ENCODE data around the gene DHRS9.

The DHRS9 gene

DNA sequence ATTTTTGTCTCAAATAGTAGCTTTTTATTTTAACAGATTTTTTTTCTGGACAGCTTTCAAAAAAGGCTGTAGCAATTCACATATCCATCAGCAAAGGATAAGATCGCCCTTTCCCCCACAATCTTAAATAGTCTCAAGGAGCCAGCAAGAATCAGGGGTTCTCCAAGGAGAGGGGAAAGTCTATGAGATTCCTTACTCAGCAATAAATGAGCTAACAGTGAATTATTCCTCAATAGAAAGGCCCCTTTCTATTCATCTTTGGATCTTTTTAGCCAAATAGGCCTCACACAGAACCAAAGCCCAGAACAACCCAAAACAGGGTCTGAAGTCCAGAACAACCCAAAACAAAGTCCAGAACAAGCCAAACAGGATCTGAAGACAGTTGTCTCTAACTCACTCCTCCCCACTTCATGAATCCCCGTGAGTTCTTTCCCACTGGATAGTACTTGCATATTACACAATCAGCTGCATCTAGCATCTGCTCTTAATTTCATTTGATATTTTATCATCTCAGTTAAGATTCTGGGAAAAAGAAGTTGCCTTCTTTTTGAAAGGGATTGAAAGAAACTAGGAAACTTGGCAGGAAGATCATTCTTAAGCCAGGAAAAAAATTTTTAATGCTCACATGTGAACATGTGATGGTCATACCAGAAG, 3.4 kb upstream of the DHRS9 start:
- DNase-seq, result no peak

DNA sequence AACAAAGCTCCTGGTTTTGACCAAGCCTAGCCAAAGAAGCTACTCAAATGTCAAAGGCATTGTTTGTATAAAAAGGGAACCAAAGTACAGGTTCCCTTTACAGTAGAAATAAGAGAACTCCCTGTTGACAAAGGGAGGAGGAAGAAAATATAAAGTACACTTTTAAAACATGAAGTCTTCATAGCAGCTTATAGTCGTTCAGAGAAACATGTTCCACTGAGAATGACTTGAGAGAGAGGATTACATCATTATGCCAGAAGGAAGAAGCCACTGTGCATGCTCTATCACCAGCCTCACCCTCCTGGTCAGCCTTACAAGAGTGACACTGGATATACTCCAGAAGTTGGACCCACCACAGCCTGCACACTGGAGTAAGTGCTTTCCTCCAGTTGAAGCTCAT, 2.5 kb upstream of the DHRS9 start:
- no peak for DNase-seq

DNA sequence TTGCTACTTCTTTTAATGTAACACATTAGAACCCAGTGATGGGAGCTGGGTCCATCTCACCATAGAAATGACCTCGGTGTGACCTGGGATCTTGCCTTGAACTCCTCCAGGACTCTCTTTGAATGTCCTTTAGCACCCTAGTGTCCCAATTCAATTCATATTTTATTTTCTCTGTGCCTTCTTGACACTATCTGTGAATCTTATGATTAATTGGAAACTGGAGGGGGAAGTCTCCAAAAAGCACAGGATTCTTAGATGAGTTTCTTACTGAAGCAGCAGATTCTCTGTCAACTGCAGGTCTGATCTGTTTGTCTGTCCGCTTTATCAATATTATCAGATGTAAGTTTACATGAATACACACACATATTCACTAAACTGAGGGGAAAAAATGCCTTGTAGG, 470 bp downstream of the DHRS9 start:
- DNase-seq, result no peak

DNA sequence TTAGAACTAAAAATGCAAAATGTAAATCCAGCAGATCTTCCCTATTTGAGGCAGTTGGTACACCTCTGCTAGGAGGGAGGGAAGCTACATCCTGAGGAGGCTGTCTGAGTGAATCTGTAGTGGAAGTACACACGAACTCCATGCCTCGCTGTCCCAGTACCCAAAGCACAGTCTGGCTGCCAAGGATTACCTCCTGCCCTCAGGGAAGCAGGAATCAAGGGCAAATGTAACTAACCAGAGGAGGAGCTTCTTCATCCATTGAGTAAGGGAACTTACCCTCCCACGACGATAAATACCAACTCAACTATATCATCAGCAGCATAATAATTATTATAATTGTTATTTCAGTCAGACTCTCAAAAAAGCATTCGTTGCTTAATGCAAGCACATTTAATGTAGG, 2.1 kb downstream of the DHRS9 start:
- DNase-seq, result no peak

DNA sequence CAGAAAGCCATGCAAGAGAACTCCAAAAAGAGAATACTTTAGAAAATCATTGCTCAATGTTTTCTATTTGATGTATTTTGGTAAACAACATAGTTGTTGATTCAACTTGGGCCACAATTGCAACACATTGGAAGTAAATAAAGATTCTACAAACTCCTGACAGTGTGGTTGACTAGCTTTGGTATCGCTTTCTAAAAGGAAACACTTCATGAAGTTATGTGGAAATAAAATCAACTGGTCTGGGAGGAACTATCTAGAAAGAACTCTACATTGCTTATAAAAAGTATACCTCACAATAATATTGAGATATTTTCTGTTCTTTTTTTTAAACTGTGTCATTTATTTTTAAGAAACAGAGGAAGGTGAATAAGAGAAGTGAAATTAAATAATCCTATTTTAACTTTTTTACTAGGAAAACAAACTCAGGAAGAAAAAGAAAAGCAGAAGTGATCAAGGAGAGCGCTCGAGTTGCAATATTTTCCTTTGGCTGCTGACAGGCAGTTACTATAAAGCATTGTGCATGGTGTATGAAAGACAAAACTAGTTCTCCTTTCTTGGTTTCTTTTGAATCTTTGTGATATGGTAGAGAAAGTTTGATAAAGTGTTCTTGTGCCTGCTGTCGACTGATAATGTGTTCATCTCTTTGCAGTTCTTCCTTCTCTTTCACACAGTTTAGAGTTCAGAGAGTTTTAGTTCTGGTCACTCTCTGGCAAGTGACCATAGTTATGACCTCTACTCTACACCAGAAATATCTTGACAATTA, 3.0 kb downstream of the DHRS9 start:
- no peak for DNase-seq

DNA sequence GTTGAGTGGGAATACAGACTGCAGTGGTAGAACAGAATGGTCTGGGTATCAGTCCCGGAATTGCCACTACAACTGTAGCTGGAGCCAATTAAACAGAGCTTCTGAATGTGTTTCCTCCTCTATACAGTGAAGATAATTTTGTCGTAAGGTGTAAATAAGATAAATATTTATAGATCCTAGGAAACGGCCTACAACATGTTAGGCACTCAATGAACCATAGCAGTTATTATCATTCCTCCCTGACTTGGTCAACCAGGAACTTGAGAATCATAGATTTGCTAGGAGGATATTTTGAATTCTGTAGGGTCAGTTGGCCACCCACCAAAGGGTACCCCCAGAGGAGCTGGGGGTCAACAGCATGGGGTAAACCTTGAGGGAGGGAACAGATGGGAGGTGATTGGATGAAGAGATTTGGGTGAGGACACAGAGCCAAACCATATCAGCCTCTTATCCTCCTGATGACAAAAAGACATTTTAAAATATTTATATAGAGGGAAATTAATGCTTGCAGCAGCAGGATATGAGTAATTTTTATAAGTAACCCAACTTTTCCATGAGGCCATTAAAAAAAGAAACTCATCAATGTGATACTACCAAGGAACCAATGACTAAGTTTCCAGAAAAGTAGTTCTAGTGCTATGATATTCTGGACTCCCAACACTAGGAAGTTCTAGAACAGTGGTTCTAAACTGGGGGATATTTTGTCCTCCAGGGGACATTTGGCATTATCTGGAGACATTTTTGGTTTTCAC, 4.0 kb downstream of the DHRS9 start:
- no peak for DNase-seq

DNA sequence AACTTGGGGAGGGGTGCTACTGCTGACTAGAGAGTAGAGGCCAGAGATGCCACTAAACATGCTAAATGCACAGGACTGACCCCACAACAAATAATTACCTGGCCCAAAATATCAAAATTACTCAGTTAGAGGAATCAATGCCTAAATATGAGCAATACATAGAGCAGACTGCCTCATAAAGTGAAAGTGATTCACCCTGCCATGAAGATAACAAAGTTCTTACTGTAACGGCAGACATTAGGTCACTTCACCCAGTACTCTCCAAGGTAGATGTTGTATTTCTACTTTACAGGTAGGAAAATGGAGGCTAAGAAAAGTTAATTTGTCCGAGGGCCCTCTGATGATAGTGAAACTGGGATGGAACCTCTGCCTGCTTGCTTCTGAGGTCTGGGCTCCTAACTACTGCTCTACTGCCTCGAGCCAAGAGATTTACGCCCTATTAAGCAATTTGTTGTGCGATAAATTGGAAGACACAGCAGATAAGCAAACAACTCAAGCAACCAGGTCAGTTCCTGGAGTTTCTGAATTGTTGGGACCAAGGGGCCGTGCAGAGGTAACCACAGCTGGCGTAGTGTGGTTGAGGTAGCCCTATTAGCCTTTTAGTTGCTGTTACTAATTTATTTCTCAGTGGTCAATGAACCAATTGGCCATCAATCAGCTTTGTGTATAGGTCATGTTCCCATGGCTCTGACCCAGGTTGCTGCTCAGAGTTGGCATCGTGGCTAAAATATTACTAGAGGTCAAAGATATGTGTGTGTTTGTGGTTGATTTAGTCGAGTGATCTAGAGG, 4.8 kb downstream of the DHRS9 start:
- DNase-seq, result no peak

DNA sequence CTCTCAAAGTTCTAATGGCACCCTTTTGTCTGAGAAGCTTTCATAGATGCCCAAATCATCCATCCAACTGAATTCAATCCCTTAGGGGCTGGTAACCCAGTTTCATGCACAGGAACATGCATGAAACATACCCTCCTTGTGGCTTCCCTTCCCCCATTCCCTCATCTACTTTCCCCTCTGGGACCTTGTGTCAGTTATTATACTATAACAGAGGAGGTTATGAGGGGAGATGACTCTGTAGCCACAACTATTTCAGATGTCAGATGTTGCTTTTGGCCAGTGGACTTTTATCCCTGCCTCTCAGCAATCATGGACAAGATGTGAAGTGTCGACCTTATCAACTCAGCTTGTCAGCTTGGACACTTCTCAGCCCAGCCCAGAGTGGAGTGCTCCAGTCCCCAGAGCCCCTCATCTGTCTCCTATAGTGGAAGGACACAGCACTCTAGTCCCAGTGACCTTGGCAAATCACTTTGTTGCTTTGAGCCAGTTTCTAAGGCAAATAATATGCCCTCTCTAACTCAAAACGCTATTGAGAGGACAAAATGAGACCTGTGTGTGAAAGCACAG, 8.4 kb downstream of the DHRS9 start:
- DNase-seq, result no peak

DNA sequence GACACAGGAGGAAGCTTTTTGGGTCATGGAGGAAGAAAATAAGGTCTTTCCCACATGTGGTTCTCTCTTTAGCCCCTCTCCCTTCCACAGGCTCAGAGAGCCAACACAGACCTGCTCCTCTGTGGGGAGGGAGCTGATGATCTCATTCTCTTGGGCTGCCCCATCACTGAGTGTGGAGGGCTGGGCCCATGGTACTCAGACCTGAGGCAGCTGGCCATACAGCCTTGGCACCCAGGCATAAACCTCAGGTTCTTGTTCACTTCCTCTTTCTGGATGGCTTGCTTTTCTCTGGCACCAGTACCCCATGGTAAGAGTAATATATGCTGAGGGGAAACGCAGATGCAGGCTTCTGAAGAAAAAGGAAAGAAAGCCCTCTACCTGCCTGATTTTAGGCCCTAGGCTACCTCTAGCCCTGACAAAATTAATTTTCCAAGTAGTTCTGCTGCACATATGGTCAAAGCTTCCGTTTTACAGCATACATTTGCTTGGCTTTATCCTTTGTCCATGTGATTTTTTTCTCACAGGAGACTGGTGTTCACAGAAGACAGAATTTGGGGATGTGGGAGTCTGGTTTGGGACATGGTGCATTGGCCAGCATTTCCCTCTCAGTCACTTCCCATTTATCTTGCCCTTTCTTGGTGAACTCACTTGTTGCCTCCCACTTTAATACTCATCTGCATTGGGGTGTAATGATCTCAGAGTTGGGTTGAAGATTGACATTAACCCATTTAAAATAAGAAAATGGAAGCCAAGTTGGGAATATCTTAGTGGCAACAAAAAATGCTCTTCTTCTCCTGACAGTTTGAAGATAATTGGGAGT, 11.1 kb downstream of the DHRS9 start:
- no peak for DNase-seq

DNA sequence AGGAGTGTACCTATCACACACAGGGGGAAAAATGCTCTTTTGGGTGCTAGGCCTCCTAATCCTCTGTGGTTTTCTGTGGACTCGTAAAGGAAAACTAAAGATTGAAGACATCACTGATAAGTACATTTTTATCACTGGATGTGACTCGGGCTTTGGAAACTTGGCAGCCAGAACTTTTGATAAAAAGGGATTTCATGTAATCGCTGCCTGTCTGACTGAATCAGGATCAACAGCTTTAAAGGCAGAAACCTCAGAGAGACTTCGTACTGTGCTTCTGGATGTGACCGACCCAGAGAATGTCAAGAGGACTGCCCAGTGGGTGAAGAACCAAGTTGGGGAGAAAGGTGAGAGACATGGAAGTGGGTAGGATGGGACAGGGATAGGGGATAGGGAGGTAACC, 12.2 kb downstream of the DHRS9 start:
- no peak for DNase-seq

DNA sequence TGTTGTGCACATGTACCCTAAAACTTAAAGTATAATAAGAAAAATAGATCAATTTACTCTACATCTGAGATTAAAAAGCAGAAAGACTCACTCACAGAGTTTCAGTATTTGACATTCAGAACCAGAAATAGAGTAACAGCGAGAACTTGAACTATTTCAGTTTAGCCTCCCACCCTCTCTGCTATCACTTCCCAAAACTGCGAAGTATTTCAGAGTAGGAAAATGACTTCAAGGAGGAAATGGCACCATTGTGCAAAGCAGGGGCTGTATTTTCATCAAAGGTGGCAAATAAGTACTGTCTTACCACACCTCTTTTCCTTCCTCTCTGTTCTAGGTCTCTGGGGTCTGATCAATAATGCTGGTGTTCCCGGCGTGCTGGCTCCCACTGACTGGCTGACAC, 13.6 kb downstream of the DHRS9 start:
- no peak for DNase-seq

DNA sequence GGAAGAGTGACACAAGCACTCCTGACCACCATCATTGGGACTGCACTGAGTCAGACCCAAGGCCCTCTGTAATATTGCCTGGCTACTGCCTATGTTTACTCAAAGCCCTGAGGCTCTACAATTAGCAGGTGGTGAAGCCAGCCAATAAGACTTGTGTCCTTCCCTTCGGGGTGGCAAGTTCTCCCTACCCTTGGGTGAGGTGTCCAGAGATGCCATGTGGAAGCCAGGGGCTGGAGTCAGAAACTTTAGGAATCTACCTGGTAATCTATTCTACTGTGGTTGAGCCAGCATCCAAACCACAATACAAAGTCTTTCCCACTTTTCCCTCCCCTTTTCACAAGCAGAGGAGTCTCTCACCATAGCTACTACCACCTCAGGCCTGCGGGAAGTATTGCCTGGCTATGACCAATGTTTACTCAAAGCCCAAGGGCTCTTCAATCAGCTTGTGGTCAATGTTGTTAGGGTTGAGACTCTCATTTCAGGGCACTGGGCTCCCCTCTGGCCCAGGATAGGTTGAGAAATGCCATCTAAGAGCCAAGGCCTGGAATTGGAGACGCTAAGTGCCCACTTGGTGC, 17.6 kb downstream of the DHRS9 start:
- DNase-seq, result no peak

DNA sequence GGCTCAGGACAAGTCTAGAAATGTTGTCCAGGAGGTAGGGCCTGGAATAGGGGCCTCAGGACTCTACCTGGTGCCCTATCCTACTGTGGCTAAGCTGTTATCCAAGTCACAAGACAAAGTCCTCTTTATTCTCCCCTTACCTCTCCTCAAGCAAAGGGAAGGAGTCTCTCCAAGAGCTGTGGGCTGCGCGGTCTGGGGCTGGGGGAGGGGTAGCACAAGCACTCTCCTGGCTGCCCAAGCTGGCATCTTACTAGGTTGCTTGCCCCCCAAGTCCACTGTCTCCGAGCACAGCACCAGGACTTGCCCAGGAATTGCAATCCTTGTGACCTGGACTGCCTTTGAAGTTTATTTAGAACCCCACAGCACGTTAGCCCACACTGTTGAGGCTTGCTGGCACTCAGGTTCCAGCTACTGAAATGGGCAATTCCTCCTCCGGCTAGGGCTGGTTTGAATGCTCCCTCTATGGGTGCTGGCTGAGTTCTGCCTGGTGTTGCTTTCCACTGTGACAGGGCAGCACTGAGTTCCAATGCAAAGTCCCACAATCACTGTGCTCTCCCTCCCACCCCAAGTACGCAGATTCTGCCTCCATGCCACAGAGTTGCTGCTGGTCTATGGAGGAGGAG, 18.5 kb downstream of the DHRS9 start:
- DNase-seq, result no peak

DNA sequence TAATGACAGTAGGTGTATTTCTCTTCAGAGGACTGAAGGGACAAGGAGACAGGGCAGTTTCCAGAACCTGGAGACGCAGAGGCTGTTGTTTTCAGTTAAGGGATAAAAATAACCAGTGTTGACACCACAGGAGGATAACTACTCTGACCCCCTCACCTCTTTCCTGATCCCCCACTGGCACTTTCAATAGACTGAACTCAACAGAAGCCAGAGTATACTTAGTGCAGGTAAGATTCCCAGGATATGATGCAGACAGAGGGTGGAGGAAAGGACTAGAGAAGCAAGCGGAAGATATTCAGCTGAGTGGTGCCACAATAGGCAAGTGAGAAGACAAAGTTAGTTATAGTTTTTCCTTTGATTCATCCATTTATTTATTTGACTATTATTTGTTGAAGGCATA, 19.8 kb downstream of the DHRS9 start:
- DNase-seq, result no peak

DNA sequence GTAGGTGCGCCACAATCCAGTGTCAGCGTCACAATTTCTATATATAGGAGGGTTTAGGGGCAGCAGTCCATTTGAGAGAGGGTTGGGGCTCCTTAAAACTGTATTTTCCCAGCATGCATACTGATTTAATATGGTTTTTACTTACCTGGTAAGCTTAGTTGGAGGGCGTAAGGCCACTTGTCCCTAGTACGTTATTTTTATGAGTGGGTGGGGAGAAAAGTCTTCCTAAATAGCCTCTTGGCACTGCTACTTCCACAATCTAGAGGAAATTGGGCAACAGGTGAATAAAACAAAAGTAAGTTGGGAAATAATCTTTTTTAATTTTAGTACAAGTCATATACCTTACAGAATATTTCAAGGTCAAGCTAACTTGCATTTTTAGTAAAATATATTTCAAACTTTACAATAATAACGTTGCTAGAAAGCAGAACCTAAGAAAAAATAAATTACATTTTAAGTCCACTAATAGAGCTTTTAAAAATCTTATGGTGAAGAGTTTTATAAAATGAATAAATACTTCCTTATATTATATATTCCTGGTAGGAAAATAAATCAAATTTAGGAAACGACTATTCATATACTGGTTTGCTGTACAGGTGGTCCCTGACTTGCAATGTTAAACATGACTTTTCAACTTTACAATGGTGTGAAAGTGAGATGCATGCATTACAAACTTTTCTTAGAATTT, 20.9 kb downstream of the DHRS9 start:
- no peak for DNase-seq

DNA sequence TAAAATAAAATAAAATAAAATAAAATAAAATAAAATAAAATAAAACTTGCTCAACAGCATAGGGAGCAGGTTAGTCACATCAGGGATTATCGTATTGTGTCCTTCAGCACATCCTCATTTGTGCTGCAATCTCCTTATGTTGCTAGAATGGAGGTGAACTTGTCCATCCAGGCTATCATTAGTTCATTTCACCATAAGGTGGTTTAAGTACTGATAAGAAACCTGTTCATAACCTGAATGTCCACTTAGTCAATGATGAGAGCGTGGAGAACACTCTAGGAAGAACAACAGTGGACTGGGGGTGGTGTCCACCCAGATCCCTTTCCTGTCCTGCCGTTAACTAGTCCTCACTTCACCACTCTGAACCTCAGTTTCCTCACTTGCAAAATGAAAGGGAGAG, 21.9 kb downstream of the DHRS9 start:
- DNase-seq, result no peak

DNA sequence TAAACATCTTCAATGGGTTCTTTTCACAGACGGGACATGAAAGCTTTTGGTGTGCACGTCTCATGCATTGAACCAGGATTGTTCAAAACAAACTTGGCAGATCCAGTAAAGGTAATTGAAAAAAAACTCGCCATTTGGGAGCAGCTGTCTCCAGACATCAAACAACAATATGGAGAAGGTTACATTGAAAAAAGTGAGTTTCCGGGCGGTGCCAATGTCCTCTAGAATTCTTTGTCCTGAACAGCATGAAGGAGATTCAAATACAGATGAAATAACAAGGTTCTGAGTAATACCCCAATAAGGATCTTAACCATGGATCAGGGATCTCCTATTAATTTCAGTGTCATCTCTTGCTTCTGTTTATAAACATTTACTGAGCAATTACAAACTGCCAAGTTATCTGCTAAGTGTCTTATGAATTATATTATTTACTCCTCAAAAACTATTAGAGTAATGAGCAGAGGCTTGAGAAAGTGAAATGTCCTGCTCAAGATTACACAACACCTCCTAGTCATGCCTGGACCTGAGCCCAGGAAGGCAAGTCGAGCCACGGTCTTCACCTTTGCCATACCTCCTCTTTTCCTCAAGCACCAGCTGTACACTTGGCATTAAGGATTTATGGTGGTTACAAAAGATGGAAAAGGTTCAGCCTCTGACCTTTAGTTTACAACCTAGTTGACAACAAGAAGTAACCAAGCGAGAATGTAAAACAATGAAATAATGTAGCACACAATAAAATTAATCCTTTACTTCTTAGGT, 22.6 kb downstream of the DHRS9 start:
- DNase-seq, result no peak

DNA sequence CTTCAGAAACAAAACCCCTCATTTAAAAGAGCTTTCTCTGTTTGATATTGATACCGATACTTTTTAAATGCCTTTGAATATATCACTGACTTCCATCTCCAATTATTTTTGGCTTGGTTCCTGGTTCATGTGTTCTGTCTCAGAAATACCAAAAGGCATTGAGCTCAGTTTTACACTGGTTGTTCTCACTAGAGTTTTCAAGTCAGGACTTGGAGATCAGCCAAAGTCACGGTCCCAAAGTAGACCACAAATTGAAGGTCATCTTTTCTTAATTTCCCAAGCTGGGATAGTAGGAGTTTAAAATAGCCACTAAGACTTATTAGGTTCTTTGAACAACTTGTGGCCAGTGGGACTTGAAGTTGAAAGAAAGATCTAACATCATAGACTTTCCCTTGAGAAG, 24.2 kb downstream of the DHRS9 start:
- no peak for DNase-seq

DNA sequence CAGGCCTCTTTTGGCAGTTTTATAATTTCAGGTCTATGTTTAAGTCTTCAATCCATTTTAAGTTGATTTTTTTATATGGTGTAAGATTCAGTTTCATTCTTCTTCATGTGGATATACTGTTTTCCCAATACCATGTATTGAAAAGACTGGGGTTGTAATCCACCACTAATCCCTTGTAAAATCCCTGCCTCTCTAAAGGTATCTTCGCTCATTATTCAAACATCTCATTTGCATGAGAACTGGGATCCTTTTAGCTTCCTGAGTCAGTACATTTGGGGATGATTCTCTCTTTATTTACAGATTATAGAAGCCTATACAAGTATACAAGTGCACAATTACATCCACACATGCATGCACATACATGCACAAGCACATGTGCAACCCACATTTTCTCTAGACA, 25.3 kb downstream of the DHRS9 start:
- no peak for DNase-seq

DNA sequence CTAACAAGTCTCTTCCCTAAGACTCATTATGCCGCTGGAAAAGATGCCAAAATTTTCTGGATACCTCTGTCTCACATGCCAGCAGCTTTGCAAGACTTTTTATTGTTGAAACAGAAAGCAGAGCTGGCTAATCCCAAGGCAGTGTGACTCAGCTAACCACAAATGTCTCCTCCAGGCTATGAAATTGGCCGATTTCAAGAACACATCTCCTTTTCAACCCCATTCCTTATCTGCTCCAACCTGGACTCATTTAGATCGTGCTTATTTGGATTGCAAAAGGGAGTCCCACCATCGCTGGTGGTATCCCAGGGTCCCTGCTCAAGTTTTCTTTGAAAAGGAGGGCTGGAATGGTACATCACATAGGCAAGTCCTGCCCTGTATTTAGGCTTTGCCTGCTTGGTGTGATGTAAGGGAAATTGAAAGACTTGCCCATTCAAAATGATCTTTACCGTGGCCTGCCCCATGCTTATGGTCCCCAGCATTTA, 26.3 kb downstream of the DHRS9 start:
- peak; percentile 4 for DNase-seq
